ENCODE data around the gene CCDC28B.

Gene CCDC28B

DNA sequence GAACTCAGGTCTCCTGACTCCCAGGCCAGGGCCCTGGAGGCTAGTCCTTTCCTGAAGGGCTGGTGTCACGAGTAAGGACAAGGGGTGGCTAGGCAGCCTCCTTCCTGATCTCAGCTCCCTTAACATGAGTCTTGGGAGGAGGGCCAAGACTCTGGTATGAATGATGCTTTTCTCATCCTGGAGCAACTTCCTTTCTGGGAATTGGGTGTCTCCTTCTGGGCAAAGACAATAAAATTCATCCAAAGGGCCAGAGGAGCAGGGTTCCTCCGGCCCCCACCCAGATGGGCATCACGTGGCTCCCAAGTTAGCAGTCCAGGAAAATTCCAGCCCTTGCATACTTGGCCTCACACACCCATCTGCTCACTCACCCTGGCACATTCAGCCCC, 46.5 kb downstream of the CCDC28B start, which contains the start of gene FAM167B:
TSS of gene FAM167B (plus strand) at position 335 of the 386 bp plus-strand sequence. CDS start 200 bp downstream, outside the sequence.
- no peak for DNase-seq (ENCODE audit: low read depth)
- TF ChIP-seq, protein P1, sequence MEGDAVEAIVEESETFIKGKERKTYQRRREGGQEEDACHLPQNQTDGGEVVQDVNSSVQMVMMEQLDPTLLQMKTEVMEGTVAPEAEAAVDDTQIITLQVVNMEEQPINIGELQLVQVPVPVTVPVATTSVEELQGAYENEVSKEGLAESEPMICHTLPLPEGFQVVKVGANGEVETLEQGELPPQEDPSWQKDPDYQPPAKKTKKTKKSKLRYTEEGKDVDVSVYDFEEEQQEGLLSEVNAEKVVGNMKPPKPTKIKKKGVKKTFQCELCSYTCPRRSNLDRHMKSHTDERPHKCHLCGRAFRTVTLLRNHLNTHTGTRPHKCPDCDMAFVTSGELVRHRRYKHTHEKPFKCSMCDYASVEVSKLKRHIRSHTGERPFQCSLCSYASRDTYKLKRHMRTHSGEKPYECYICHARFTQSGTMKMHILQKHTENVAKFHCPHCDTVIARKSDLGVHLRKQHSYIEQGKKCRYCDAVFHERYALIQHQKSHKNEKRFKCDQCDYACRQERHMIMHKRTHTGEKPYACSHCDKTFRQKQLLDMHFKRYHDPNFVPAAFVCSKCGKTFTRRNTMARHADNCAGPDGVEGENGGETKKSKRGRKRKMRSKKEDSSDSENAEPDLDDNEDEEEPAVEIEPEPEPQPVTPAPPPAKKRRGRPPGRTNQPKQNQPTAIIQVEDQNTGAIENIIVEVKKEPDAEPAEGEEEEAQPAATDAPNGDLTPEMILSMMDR (IDR thresholded peaks at IDR 0.05; ENCODE audit: insufficient read depth, low read depth, low read length, missing control alignments): no peak
- no peak within 1 kb of the TSS for H3K4me3 ChIP-seq (ENCODE audit: low read depth, low read length)

- TF ChIP-seq, protein P1 (IDR thresholded peaks at IDR 0.05; ENCODE audit: insufficient read depth, low read depth, low read length, missing control alignments): no peak
- no peak overlapping the region for H3K4me3 ChIP-seq (ENCODE audit: low read depth, low read length)
- no peak for DNase-seq (ENCODE audit: low read depth)
These were observed 47.1 kb downstream of the CCDC28B start for GRCh38 chr1:32247452-32247851.

DNA sequence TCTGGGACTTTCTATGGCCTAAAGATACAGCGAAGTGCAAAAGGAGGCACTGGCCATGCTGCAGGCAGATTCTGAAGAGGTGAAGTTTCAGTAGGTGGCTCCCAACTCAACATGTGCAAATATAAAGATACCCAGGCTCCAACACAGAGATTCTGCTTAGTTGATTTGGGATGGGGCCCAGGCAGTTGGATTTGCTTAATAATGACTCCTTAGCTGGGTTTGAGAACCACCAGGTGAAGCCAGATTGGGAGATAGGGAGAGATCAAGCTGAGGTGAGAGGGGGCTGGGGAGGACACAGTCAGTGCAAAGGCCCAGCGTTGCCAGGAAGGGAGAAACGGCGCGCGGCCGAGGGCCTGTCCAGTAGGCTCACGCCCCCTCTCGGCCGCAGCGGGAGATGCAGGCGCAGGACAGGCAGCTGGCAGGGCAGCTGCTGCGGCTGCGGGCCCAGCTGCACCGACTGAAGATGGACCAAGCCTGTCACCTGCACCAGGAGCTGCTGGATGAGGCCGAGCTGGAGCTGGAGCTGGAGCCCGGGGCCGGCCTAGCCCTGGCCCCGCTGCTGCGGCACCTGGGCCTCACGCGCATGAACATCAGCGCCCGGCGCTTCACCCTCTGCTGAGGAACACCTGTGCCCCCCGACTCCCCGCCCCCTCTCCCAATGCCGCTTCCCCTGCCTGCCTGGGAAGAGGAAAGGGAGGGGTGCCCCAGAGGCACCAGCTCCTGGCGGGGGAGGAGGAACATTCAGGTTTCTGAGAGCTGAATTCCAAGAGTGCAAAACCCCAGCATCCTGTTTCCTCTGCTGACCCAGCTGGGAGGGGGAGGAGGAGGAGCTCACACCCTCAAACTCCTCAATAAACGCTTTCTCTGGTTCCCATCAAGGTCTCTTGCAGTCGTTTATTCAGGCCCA, 47.8 kb downstream of the CCDC28B start:
- TF ChIP-seq, protein P1 (IDR thresholded peaks at IDR 0.05; ENCODE audit: insufficient read depth, low read depth, low read length, missing control alignments): peak; percentile 96
- peak; percentile 91 for DNase-seq (ENCODE audit: low read depth)
- peak overlapping the region; percentile 17; the same call in 1 of the 2 replicates for H3K4me3 ChIP-seq (ENCODE audit: low read depth, low read length)

DNA sequence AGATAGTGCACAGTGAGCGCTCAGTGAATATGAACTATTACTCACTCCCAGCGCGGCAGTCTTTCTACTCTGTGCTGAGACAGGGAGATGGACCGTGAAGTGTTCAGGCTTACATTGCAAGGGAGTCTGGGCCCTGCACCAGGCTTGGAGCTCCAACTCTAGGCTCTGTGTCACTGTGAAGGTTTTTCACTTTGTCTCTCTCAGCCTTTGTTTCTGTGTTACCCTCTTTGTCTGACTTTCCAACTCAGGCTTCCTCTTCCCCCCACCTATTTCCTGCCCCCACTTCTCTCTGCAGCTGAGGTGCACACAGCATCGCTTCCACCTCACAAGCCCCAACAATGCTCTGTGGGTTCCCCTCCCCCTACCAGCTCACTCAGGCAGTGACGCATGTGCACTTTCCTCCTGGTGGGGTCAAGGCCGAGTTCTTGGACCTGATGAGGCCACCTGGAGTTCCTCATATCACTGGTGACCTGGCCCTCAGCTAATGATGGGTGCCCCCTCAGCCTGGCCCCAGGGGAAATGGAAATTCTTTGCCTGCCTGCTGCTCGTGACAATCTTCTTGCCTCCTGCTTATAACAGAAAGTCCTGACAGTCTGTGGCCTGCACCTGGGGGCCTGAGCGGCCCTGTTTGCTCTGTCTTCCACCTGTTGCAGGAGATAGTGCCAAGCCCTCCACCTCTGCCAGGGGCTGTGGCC, 49.6 kb downstream of the CCDC28B start:
- TF ChIP-seq, protein P1 (IDR thresholded peaks at IDR 0.05; ENCODE audit: insufficient read depth, low read depth, low read length, missing control alignments): no peak
- peak overlapping the region; percentile 71 for H3K4me3 ChIP-seq (ENCODE audit: low read depth, low read length)
- DNase-seq (ENCODE audit: low read depth): peak; percentile 97

- peak within 1 kb of the TSS; percentile 71 for H3K4me3 ChIP-seq (ENCODE audit: low read depth, low read length)
- TF ChIP-seq, protein P1 (IDR thresholded peaks at IDR 0.05; ENCODE audit: insufficient read depth, low read depth, low read length, missing control alignments): no peak
- DNase-seq (ENCODE audit: low read depth): peak; percentile 85
These were observed 50.7 kb downstream of the CCDC28B start, which contains the start of gene LCK for GRCh38 chr1:32250893-32251716. TSS of gene LCK (plus strand) at chr1:32251265. CDS start at chr1:32274330, 23,065 bp downstream.

All from GM12865 (cell line).